B cell (primary cell): ENCODE measurements around the gene FCSK. TPM values are rescaled to one million over a fixed set of nuclear protein-coding genes. Genes with fewer than 3 reads are reported as not detected.

ENCODE experiments used
- ATAC-seq: fragments of 200-7000 bp; cut with Tn5 transposase; one replicate; pipeline ENCODE4 v1.10.0; 2021; ENCODE audit warnings: low read depth, mild to moderate bottlenecking, moderate number of reproducible peaks, moderate library complexity
- CTCF ChIA-PET: fragments of 350-600 bp; sonication (Branson Sonifier 250); formaldehyde crosslinking; loops from one replicate; lab custom pipeline; 2021; ENCODE audit warnings: antibody characterized with exemption, inconsistent platforms; lab: Charles Lee
- POLR2A ChIA-PET: fragments of 350-600 bp; sonication (Branson Sonifier 250); formaldehyde crosslinking; loops from one replicate; lab custom pipeline; 2021; ENCODE audit warnings: antibody characterized with exemption; lab: Charles Lee
- DNase-seq: peaks from one replicate; pipeline ENCODE4 v3.0.0; 2013
- H2AFZ ChIP-seq: 2 replicates; pipeline ENCODE4 v1.6.1; 2012; ENCODE audit warnings: mild to moderate bottlenecking, low read depth, low read length; ENCODE audit not compliant: insufficient read depth, poor library complexity, severe bottlenecking
- H3K27ac ChIP-seq, 2 donors: 1 replicate in 1 of 2; 2 replicates in 1 of 2; pipeline ENCODE4 v1.5.1; 2012 to 2013; ENCODE audit warnings: low read length in 2 of 2, mild to moderate bottlenecking in 2 of 2, moderate library complexity in 1 of 2
- H3K27me3 ChIP-seq, 4 experiments: fragments of 200-600 bp in 1 of 4; sonication (generic) in 1 of 4; replicated peaks in 1 of 4; 1 replicate in 2 of 4; 2 replicates in 2 of 4; pipeline versions ENCODE4 v1.6.1 to v1.7.0; 2013 to 2016; ENCODE audit warnings: low read length in 3 of 4, mild to moderate bottlenecking in 2 of 4, mixed read lengths in 1 of 4, moderate library complexity in 1 of 4; ENCODE audit not compliant: insufficient read depth in 4 of 4, control insufficient read depth in 3 of 4; ENCODE audit errors: control extremely low read depth in 1 of 4
- H3K36me3 ChIP-seq, 2 experiments: replicated peaks in 1 of 2; 1 replicate in 1 of 2; 2 replicates in 1 of 2; pipeline versions ENCODE4 v1.6.1 to v1.7.1; 2013; ENCODE audit warnings: low read length in 1 of 2; ENCODE audit not compliant: insufficient read depth in 2 of 2, control insufficient read depth in 1 of 2; ENCODE audit errors: control extremely low read depth in 1 of 2, extremely low read depth in 1 of 2
- H3K4me1 ChIP-seq, 2 donors: fragments of 200-600 bp in 1 of 2; sonication (generic) in 1 of 2; 1 replicate in 1 of 2; 2 replicates in 1 of 2; pipeline versions ENCODE4 v1.5.1 to v1.6.1; 2013 to 2017; ENCODE audit warnings: low read length in 2 of 2; ENCODE audit not compliant: control insufficient read depth in 2 of 2, insufficient read depth in 2 of 2
- H3K4me2 ChIP-seq: replicated peaks from 2 replicates; pipeline ENCODE3; 2012; ENCODE audit warnings: mild to moderate bottlenecking, low read depth, low read length; ENCODE audit not compliant: poor library complexity, severe bottlenecking
- H3K4me3 ChIP-seq, 5 experiments: fragments of 200-600 bp in 1 of 5; sonication (generic) in 1 of 5; 1 replicate in 3 of 5; 2 replicates in 2 of 5; pipeline versions ENCODE4 v1.5.1 to v1.7.0; 2011 to 2016; ENCODE audit warnings: low read length in 4 of 5, mild to moderate bottlenecking in 4 of 5, low read depth in 2 of 5, control low read depth in 1 of 5, moderate library complexity in 1 of 5; ENCODE audit not compliant: insufficient read depth in 1 of 5; ENCODE audit errors: control extremely low read depth in 1 of 5, extremely low read depth in 1 of 5
- H3K79me2 ChIP-seq: fragments of 200-600 bp; sonication (generic); one replicate; pipeline ENCODE4 v1.6.0; 2016; ENCODE audit warnings: low read length; ENCODE audit not compliant: control insufficient read depth, insufficient read depth
- H3K9ac ChIP-seq: fragments of 200-600 bp; sonication (generic); 2 replicates; pipeline ENCODE4 v1.6.1; 2017; ENCODE audit warnings: mild to moderate bottlenecking, low read length, moderate library complexity
- H3K9me3 ChIP-seq, 3 donors: one replicate each; pipeline versions ENCODE4 v1.6.1 to v1.7.1; 2013; ENCODE audit warnings: low read length in 2 of 3; ENCODE audit not compliant: control insufficient read depth in 2 of 3, insufficient read depth in 1 of 3; ENCODE audit errors: control extremely low read depth in 1 of 3
- H4K20me1 ChIP-seq: 2 replicates; pipeline ENCODE4 v1.6.0; 2012; ENCODE audit warnings: mild to moderate bottlenecking, low read length; ENCODE audit not compliant: insufficient read depth, control insufficient read depth, poor library complexity, severe bottlenecking
- H3K27ac Mint-ChIP-seq: one replicate; pipeline ENCODE4 v1.8.0; 2021; ENCODE audit warnings: mixed read lengths
- H3K27me3 Mint-ChIP-seq: one replicate; pipeline ENCODE4 v1.8.0; 2021; ENCODE audit warnings: mixed read lengths
- H3K4me1 Mint-ChIP-seq: one replicate; pipeline ENCODE4 v1.8.0; 2021; ENCODE audit warnings: mixed read lengths
- H3K4me3 Mint-ChIP-seq: one replicate; pipeline ENCODE4 v1.8.0; 2021; ENCODE audit warnings: mixed read lengths
- H3K9me3 Mint-ChIP-seq: one replicate; pipeline ENCODE4 v1.8.0; 2022; ENCODE audit warnings: mixed read lengths; ENCODE audit not compliant: insufficient read depth
- EZH2 ChIP-seq: IDR thresholded peaks from 2 replicates; pipeline ENCODE4 v1.6.1; 2012; ENCODE audit warnings: borderline replicate concordance, low read depth, mild to moderate bottlenecking, moderate library complexity, low read length; ENCODE audit not compliant: insufficient read depth, poor library complexity, severe bottlenecking
- WGBS: methylation state at CpG from one replicate; pipeline ENCODE4 v1.1.5; 2013; ENCODE audit warnings: missing lambda C conversion rate; ENCODE audit not compliant: insufficient coverage; 5-methylcytosine and 5-hydroxymethylcytosine counted together
- intact Hi-C: fragments of 100-400 bp; cut with micrococcal nuclease; formaldehyde crosslinking; loops from one replicate; pipeline ENCODE4 v1.10.0; 2022
- polyA plus RNA-seq: library from polyadenylated mRNA; depleted of rRNA; stranded (reverse); fragments of >200 nt; gene quantifications from 2 replicates; pipeline ENCODE4 v1.2.3, GENCODE V29; 2012
- total RNA-seq, 2 donors: library from RNA; stranded (reverse); fragments of 120-200 nt in 1 of 2; gene quantifications; 1 replicate in 1 of 2; 2 replicates in 1 of 2; pipeline versions ENCODE4 v1.2.3 to v1.2.4, GENCODE V29; 2013 to 2022
- TF ChIP-seq, protein P1 (sequence below): fragments of 200-600 bp; IDR thresholded peaks from one replicate; pipeline ENCODE4 v1.8.0; 2022; ENCODE audit warnings: antibody characterized with exemption, mild to moderate bottlenecking

FCSK gene
- total and polyA plus RNA-seq, 2 donors (not counting 1 experiment from before 2014, with no cell fraction given): 19.4 to 24.8 TPM

DNA sequence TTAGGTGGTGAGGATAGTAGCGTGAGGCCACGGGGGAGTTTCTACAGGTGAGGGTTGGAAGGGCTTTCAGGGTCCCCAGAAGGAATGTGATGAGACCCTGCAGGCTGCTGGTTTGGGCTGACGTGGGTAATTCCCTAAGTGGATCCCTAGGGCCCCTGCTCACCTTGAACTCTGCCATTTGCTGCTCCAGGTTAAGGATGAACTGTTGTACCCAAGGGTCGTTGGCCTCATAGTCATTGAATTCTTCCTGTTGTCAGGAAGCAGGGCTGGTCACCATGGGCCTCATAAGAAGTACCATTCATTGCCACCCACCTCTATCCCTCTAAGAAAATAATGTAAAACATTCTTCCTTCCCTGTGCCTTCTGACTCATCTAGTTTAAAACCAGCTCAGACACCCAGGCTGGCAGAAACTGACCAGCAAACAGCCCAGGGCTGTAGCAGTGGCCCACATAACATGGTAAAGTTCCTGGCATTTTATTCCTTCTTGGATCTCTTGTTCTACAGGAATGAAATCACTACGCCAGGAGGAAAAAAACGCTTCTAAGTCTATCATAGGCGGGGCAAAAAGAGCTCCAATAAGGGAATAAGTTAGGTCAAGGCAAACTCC, 27.6 kb downstream of the FCSK start:
- intact Hi-C loops: no loop called here
- ATAC-seq: no peak
- 95% methylated on average over 7 of the region's 7 CpGs for WGBS
- DNase-seq: no peak
- Histone ChIP-seq H3K36me3 (peaks cover 10 to 52% of the 10 kb centered on the region in 2 experiments), H3K4me2 (no peak overlapping the region), H4K20me1 (no peaks in the 10 kb centered on the region), H3K27ac (no peak overlapping the region), H3K4me1 (no peaks in the 10 kb centered on the region), H2AFZ (no peak overlapping the region), H3K27me3 (no peaks in the 10 kb centered on the region), H3K79me2 (no peaks in the 10 kb centered on the region), H3K9me3 (no peaks in the 10 kb centered on the region), H3K4me3 (no peak overlapping the region), H3K9ac (no peak overlapping the region)
- H3K27me3 Mint-ChIP-seq: no peaks in the 10 kb centered on the region
- no peak overlapping the region for H3K27ac Mint-ChIP-seq
- CTCF ChIA-PET: no interaction called here
- POLR2A ChIA-PET: no interaction called here
- no peaks in the 10 kb centered on the region for H3K9me3 Mint-ChIP-seq
- no peak overlapping the region for H3K4me3 Mint-ChIP-seq
- no peaks in the 10 kb centered on the region for H3K4me1 Mint-ChIP-seq
- TF ChIP-seq EZH2: no peak
- TF ChIP-seq, protein P1, sequence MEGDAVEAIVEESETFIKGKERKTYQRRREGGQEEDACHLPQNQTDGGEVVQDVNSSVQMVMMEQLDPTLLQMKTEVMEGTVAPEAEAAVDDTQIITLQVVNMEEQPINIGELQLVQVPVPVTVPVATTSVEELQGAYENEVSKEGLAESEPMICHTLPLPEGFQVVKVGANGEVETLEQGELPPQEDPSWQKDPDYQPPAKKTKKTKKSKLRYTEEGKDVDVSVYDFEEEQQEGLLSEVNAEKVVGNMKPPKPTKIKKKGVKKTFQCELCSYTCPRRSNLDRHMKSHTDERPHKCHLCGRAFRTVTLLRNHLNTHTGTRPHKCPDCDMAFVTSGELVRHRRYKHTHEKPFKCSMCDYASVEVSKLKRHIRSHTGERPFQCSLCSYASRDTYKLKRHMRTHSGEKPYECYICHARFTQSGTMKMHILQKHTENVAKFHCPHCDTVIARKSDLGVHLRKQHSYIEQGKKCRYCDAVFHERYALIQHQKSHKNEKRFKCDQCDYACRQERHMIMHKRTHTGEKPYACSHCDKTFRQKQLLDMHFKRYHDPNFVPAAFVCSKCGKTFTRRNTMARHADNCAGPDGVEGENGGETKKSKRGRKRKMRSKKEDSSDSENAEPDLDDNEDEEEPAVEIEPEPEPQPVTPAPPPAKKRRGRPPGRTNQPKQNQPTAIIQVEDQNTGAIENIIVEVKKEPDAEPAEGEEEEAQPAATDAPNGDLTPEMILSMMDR: no peak

DNA sequence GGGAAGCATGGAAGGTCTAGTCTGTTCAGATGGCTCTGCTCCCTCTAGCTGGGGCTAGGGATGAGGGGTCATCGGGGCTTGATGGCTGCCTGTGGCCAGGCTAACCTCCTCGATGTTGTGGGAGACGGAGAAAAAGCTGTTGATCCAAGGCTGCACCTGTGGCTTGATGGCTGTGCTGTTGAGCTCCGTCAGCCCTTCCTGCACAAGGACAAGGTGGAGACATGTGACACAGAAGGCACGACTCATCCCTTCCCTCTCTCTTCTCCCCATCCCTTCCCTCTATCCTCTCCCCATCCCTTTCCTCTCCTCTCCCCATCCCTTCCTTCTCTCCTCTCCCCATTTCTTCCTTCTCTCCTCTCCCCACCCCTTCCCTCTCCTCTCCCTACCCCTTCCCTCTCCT, 28.2 kb downstream of the FCSK start:
- Histone ChIP-seq H3K36me3 (peaks cover 10 to 55% of the 10 kb centered on the region in 2 experiments), H3K79me2 (no peaks in the 10 kb centered on the region), H4K20me1 (no peaks in the 10 kb centered on the region), H2AFZ (no peak overlapping the region), H3K9me3 (no peaks in the 10 kb centered on the region), H3K4me1 (no peaks in the 10 kb centered on the region), H3K9ac (no peak overlapping the region), H3K4me2 (no peak overlapping the region), H3K27ac (no peak overlapping the region), H3K4me3 (no peak overlapping the region), H3K27me3 (no peaks in the 10 kb centered on the region)
- intact Hi-C loops: no loop called here
- Mint-ChIP-seq H3K4me3 (no peak overlapping the region), H3K4me1 (no peaks in the 10 kb centered on the region), H3K27me3 (no peaks in the 10 kb centered on the region), H3K27ac (no peak overlapping the region), H3K9me3 (no peaks in the 10 kb centered on the region)
- ATAC-seq (no peak), DNase-seq (no peak)
- 97% methylated on average over 5 of the region's 5 CpGs for WGBS
- TF ChIP-seq, protein P1: no peak
- TF ChIP-seq EZH2: no peak
- ChIA-PET POLR2A (no interaction called here), CTCF (no interaction called here)
